GM20431 (cell line): ENCODE measurements around the gene CHTF18.
"Not testable (repeated sequence)": the region's sequence is repeated elsewhere in the genome, so short reads cannot be mapped to it uniquely, and the experiment has no call there.

Experiments used
- in situ Hi-C: fragments of 300-500 bp; cut with MseI, MboI; formaldehyde crosslinking; loops from one replicate; pipeline ENCODE4 v1.15.0; 2020; ENCODE audit warnings: low sequenced_read_pairs; ENCODE audit not compliant: unreplicated experiment

CHTF18 gene

GRCh38 chr16:772959-773358 lies 15.5 kb upstream of the CHTF18 start:
- in situ Hi-C loops = no loop called here

DNA sequence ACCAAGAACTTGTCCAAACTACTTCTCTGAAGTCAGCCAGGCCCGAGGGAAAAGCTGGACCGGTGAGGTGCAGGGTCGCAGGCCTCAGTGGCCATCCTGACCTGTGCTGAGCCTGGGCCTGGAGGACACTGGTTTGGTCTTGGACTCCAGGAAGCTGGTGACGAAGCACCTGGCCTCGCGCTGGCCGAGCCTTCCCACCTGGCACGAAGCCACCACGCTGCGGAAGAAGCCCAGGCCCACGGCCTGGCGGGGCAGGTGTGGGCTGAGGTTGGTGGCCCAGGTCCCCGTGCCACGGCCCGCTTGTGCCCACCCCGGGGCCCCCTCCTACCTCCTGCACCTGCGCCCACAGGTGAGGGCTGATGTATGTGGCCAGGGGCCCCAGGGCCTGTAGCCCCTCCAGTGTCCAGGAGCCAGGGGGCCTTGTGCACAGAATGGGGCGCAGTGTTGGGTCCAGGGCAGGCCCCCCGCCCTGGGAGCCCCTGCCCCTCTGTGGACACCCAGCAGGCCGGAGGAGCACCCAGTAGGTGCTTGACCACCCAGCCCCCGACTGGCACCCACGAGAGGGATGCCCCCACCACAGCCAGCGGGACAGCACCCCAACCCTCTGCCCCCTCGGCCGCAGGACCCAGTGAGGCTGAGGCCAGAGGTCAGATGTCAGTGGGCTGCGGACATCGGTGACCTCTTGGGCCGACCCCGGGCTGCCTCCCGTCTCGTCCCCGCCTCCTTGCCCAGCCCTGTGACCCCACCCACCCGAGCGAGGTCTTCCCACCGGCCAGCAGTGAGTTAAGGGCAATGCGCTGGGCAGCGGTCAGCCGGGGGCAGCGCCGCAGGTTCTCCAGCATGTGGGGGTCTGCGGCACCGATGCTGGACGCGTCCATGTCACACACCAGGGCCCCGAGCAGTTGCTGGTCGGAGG lies 14.1 kb upstream of the CHTF18 start:
- in situ Hi-C loops = no loop called here

DNA sequence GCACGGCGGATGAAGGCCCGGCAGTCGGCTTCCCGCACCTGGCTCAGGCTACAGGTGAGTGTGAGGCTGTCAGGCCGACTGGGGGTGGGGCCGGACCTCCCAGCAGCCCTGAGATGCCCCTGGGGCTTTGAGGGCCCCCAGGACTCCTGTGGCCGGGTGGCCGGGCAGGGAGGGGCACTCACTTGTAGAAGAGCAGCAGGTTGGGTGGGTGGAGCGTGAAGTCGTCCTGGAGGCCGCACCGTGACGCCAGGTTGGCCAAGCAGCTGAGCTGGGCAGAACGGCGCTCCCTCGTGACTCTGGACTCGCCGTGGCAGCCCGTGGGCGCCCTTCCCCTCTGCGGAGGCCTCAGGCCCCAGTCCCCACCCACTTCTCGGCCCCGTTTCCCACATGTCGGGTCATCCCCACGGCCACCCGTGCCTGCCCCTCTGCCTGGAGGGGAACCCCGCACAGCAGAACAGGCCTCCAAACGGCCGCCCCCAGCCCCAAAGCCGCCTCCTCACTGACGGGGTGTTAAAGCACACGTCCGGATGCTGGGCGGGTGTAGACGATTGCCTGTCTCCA lies 13.1 kb upstream of the CHTF18 start:
- in situ Hi-C loops = no loop called here

GRCh38 chr16:776298-776697 lies 12.1 kb upstream of the CHTF18 start:
- in situ Hi-C loops = not testable (repeated sequence)

DNA sequence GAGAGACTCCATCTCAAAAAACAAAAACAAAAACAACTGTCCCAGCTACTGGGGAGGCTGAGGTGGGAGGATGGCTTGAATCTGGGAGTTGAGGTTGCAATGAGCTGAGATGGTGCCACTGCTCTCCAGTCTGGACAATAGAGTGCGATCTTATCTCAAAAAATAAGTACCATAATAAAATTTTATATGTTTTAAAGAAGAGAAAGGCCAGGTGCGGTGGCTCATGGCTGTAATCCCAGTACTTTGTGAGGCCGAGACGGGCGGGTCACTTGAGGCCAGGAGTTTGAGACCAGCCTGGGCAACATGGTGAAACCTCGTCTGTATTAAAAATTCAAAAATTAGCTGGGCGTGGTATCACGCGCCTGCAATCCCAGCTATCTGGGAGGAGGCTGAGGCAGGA lies 11.6 kb upstream of the CHTF18 start:
- in situ Hi-C loops = no loop called here

- in situ Hi-C loops = no loop called here
Measured at GRCh38 chr16:777826-778225, 10.6 kb upstream of the CHTF18 start.

DNA sequence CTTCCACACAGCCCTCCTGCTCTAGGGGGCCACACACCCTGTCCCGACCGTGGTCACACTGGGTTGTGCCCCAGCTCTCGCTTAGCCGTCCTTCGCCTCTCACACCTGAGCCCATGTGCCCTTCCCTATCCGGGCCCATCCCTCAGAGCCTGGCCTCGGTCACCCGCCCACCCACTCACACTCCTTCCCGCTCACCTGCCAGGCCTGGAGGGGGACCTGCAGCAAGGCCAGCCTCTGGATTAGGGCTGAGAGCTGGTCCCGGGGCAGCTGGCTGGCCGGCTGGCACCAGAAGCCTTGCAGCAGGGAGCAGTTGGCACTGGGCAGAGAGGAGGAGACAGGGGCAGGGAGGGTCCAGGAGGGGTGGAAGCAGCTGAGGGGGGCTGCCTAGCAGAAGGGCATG lies 10.0 kb upstream of the CHTF18 start:
- in situ Hi-C loops = no loop called here

- in situ Hi-C loops = no loop called here
Measured at GRCh38 chr16:778909-779527, 9.4 kb upstream of the CHTF18 start.

DNA sequence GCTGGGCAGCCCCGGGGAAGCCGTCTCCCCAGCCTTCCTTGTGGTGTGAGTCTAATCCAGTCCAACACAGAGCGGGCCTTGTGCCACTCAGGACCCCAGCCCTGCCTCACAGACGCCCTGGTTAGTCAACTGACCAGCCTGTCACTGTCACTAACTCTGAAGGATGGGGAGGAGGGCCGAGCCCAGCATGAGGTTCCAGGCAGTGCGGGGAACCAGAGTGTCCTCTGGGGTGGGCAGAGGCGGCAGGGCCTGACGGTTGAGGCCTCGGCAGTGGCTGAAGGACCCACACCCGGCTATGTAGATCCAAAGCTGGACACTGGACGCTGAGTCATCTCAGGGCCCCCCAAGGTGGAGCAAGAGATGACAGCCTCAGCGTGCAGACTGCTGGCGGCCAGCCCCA lies 8.9 kb upstream of the CHTF18 start:
- in situ Hi-C loops = no loop called here

DNA sequence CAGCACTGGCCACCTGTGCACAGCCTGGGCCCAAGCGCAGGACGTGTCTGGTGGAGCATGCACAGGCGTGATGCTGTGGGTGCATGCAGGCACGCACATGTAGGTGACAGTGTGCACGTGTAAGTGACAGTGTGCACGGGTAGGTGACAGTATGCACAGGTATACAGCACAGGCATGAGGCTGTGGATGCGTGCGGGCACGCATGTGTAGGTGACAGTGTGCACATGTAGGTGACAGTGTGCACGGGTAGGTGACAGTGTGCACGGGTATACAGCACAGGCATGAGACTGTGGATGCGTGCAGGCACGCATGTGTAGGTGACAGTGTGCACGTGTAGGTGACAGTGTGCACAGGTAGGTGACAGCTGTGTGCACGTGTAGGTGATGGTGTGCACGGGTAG lies 8.1 kb upstream of the CHTF18 start:
- in situ Hi-C loops = loop anchor here (10.0 kb wide), 1 partner anchor 65 kb away; the partner anchor contains the start of gene METRN

GRCh38 chr16:781346-782010 lies 6.9 kb upstream of the CHTF18 start:
- in situ Hi-C loops = loop anchor here (10.0 kb wide), 1 partner anchor 67 kb away; the partner anchor contains the start of gene METRN

DNA sequence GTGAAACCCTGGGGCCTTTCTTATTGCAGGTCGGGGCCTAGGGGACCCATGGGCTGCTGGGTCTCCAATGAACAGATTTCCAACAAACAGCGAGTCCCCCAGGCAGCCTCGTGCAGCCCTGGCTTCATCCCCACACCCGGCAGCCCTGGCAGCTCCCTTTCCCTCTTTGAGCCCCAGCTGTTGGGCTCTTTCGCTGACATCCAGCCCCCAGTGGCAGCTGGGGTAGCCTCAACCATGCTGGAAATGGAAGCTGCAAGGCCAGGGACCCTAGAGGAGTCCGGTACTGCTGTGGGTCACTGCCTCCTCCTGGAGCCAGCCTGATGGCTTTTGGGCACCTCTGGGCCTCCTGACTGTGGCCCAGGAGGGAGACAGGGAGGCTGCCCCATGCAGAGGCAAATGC lies 6.2 kb upstream of the CHTF18 start:
- in situ Hi-C loops = loop anchor here (10.0 kb wide), 1 partner anchor 67 kb away; the partner anchor contains the start of gene METRN

GRCh38 chr16:782766-783403 lies 5.5 kb upstream of the CHTF18 start:
- in situ Hi-C loops = loop anchor here (10.0 kb wide), 1 partner anchor 68 kb away; the partner anchor contains the start of gene METRN

GRCh38 chr16:783404-784161 lies 4.8 kb upstream of the CHTF18 start:
- in situ Hi-C loops = loop anchor here (10.0 kb wide), 1 partner anchor 69 kb away; the partner anchor contains the start of gene METRN

GRCh38 chr16:784431-784830 lies 4.0 kb upstream of the CHTF18 start:
- in situ Hi-C loops = loop anchor here (10.0 kb wide), 1 partner anchor 70 kb away; the partner anchor contains the start of gene METRN

DNA sequence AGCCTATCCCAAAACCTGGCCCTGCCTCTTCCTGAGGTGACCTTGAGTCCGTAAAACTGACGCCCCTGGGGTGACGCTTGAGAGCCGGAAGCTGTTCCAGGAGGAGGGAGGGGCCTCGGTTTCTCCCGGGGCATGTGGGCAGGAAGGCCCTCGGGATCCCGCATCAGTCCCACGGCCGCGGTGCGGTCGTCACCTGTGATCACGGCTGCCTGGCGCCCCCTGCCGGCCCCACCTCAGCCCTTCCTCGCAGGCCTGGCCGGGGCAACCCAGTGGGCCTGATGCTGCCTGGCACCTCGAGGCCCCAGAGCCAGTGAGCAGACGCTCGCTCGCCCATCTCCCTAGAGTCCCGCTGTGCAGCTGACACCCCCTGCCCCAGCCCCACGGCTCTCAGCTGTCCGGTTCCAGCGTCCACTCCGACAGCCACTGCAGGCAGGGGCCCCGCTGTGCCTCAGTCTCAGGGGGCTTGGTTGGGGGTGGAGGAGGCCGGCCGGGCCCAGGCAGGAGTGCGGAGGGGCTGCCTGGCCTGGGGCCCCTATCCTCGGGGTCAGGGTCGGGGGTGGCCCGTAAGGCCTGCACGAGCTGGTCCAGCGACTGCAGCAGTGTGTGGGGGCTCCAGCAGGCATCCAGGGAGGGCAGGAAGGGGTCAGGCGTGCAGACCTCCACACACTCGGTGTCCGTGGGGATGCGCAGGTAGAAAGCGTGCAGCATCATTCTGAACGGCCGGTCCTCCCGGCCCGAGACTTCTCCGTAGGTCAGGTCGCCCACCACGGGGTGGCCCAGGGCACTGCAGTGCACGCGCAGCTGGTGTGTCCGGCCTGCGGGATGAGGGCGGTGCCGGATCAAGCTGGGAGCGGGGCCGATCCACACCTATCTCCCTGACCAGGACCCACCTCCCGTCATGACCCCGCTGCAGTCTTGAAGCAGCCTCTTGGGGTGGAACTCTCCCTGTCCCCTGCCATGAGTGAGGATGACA lies 2.6 kb upstream of the CHTF18 start:
- in situ Hi-C loops = loop anchor here (10.0 kb wide), 1 partner anchor 71 kb away; the partner anchor contains the start of gene METRN

- in situ Hi-C loops = loop anchor here (10.0 kb wide), 1 partner anchor 73 kb away; the partner anchor contains the start of gene METRN
Measured at GRCh38 chr16:787321-787966, 976 bp upstream of the CHTF18 start.
